Effector CD8-positive, alpha-beta T cell (primary cell): Measurements from ENCODE around the gene VCX3A.
"Not testable (repeated sequence)": the region's sequence is repeated elsewhere in the genome, so short reads cannot be mapped to it uniquely, and the experiment has no call there.

Experiments
- DNase-seq: peaks from one replicate; lab custom pipeline; 2025; lab: John Stamatoyannopoulos, UW
- total RNA-seq, 4 experiments: gene quantifications; one replicate each; lab custom pipeline; 2026; lab: John Stamatoyannopoulos, UW

The VCX3A gene
- 0 reads per million in 4 experiments for total RNA-seq

GRCh38 chrX:6535018-6535417 is at the start of gene VCX3A:
VCX3A (minus strand) TSS chrX:6535118; CDS start chrX:6534497, 621 bp downstream.
- not testable (repeated sequence) for DNase-seq

DNA sequence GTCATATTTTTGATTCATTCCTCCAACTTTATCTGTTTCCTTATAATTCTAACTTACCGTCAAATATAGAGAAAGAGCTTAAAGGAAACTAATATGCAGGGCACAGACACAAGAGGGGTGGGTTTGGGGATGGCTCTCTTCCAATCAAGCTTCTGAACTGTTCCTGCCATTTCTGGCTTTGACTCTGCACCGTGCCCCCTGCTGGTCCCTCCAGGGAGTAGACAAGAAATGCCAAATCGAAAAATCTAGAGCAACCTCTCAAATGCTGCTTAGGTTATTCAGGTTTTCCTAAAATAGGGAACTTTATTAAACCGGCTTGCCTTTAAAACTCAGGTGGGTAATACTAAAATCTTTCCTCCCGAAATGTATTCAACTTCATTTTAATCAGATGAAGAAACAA is 39.8 kb upstream of the VCX3A start:
- no peak for DNase-seq

DNA sequence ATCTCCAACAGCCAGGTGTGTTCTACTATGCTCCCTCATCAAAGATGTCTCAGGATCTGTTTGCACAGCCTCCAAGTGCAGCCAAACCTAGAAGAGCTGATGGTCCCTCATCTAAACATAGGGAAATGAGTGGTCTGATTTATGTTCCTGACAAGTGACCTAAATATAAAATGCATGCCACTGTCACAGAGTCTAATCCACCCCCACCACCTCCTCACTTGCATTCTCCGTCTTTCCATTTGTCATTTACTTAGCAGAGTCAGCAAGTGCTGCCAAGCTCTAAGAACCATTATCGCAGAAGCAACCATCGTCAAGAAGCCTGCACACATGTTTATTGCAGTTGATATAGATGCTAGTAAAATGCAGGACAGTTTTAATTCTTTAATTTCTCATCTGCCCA is 33.1 kb upstream of the VCX3A start:
- no peak for DNase-seq

DNA sequence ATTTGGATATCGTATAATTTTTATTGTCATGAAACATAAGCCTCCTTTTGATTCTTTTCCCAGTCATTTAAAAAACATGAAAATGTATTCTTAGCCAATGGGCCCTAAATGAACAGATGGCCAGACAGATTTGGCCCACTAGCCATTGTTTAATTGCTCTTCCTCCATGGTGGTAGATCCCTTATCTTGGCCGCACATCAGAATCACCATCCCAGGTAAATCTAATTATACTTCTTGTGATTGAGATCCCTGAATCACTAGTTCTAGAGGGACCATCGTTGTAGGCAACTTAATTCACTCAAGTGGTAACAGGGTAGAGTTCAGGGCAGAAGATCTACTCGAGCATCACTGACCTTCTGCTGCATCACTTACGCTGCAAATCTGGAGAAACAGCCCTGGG is 24.1 kb upstream of the VCX3A start:
- DNase-seq, result no peak

DNA sequence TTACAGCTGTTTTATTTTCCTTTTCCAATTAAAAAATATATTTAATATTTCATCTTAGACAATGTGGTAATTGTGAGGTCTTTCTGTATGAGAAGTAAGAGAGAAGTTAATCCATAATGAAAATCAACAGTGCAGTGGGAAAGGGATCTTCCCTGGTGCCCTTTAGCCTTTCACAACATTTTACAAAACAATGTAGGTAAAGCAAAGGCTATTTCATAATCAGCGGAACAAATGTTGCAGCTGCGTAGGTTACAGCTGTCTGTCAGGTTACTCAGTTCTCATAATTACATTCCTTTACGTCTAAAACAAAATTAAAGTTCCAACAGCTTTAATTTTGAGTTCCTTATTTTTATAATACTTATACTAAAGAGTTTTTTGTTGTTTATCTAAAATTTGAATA is 22.8 kb upstream of the VCX3A start:
- DNase-seq, result no peak

GRCh38 chrX:6550999-6551398 is 16.1 kb upstream of the VCX3A start:
- no peak for DNase-seq

- DNase-seq, result no peak
These were observed 10.8 kb upstream of the VCX3A start for GRCh38 chrX:6545712-6546111.

GRCh38 chrX:6526564-6527136 is 8.3 kb downstream of the VCX3A start:
- no peak for DNase-seq

DNA sequence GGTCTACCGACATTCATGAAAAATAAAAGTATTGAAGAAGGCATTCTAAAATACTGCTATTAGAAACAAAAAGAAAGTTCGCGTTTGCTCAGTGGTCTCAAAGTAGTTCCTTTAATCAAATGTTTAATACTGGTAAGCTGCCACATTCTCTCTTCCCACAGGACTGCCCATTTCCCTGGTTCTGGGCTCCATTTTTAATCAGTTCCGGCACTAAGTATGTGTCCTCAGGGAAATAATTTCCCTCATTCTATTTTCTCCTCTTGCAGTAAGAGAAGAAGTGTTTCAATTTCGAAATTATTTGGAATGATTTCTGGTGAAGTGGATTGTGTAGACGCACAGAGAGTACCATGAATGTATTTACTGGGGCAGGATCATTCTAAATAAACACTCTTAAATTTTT is 17.5 kb downstream of the VCX3A start:
- DNase-seq, result no peak

- no peak for DNase-seq
These were observed 28.5 kb downstream of the VCX3A start for GRCh38 chrX:6506444-6506843.

DNA sequence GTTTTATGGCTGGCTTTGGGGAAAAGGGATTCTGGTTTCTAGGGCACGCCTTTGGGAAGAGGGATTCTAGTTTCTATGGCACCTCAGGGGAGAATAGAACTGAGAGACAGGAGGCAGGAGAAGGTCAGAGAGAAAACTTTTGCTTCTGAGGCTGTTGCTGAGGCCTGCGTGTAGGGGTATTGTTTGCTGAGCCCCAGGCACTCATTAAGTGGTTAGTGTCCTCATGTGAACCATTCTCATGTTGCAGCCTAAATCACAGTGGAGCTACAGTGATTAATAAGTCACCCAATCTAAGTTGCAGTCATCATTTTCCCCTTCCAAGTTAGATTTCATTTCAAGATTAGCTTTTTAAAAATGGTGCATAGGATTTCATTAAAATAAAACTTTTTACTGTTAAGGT is 29.0 kb downstream of the VCX3A start:
- no peak for DNase-seq

DNA sequence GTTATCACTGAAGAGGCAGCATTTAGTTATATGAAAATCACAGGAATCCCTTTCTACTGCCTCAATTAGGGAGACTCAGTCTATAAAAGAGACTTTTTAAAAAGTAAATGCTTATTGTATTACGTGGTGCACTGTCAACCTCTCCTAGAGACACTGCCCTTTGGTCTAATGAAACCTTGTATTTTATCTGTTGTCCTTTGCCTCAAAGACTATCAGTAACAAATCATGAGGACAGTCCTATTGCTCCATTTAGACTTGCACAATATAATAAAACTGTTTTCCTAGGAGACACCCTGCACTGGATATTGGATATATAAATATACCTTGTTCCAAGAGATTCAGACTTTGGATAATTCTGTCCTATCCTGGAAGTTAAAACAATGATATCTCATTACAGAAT is 34.2 kb downstream of the VCX3A start:
- no peak for DNase-seq

DNA sequence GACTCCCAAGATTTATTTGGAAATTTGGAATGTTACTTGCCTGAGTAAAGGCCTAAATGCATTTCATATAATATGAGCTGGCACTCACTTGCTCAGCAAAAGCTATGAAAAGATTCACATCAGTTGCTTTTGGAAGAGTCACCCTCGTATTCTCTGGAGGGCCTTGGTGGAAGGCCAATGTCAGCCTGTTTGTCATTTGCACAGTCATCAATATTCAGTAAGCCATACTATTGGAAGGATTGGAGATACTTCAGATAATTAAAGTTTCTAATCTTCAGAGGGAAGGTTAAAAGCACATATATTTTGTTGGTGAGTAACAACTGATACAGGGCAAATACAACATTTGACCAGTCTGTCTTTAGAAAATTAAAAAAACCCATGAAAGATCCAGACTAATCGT is 36.6 kb downstream of the VCX3A start:
- no peak for DNase-seq
